HFFc6 (cell line): ENCODE results near the gene SLC22A4. TPM values are rescaled to one million over a fixed set of nuclear protein-coding genes. Genes with fewer than 3 reads are reported as not detected.

ENCODE experiments used
- DNase-seq: peaks from one replicate; pipeline ENCODE4 v3.0.0-alpha.2; 2018
- H3K27ac Mint-ChIP-seq: 2 replicates; pipeline ENCODE4 v1.8.0; 2020; ENCODE audit warnings: mild to moderate bottlenecking, mixed read lengths
- H3K27me3 Mint-ChIP-seq: 2 replicates; pipeline ENCODE4 v1.8.0; 2021; ENCODE audit warnings: mild to moderate bottlenecking, moderate library complexity, mixed read lengths; ENCODE audit not compliant: insufficient read depth
- H3K36me3 Mint-ChIP-seq: 2 replicates; pipeline ENCODE4 v1.8.0; 2021; ENCODE audit warnings: low read depth, mixed read lengths
- H3K4me1 Mint-ChIP-seq: 2 replicates; pipeline ENCODE4 v1.8.0; 2020; ENCODE audit warnings: low read depth, mixed read lengths
- H3K4me3 Mint-ChIP-seq: 2 replicates; pipeline ENCODE4 v1.8.0; 2020; ENCODE audit warnings: mild to moderate bottlenecking, moderate library complexity, mixed read lengths
- H3K9me3 Mint-ChIP-seq: 2 replicates; pipeline ENCODE4 v1.8.0; 2020; ENCODE audit warnings: mild to moderate bottlenecking, mixed read lengths
- CTCF ChIP-seq: fragments of 200-600 bp; sonication (generic); IDR thresholded peaks from 2 replicates; pipeline ENCODE4 v1.5.0; 2021; ENCODE audit warnings: antibody characterized with exemption, mild to moderate bottlenecking
- total RNA-seq, 6 experiments: library from RNA; stranded (reverse); fragmentation: NEBNext Ultra II Directional; extraction: Animal tissue kit (Norgen Biotek cat#: 25700); gene quantifications; 2 replicates in 1 of 6; 3 replicates in 5 of 6; pipeline ENCODE4 v1.2.3, GENCODE V29; 2021

Gene SLC22A4
- total RNA-seq, 6 experiments from 2014 or later = 10.8 to 12.6 (median 11.4) TPM

DNA sequence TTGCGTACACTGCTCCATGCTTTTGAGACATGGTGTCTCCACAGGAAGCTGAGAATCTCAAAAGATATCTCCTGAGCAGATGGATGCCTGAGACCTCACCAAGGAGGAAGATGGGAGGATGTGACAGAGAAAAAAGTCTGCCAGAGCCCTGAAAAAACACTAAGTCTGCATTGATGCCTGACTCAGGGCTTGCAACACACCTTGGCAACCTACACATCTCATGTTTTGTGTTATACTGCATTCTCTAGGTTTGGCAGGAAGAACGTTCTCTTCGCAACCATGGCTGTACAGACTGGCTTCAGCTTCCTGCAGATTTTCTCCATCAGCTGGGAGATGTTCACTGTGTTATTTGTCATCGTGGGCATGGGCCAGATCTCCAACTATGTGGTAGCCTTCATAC, 19.2 kb downstream of the SLC22A4 start:
- H3K27me3 Mint-ChIP-seq = no peaks in the 10 kb centered on the region

GRCh38 chr5:132313961-132314432, 19.8 kb downstream of the SLC22A4 start:
- Mint-ChIP-seq H3K4me3 (no peak overlapping the region), H3K27ac (no peak overlapping the region), H3K36me3 (peaks cover 4% of the 10 kb centered on the region; the same call in 1 of the 2 replicates), H3K4me1 (peaks cover 34% of the 10 kb centered on the region), H3K27me3 (no peaks in the 10 kb centered on the region), H3K9me3 (no peaks in the 10 kb centered on the region)
- DNase-seq = no peak
- no peak for TF ChIP-seq CTCF

More for the DNA sequence above, 19.2 kb downstream of the SLC22A4 start:
- Mint-ChIP-seq H3K9me3 (no peaks in the 10 kb centered on the region), H3K36me3 (peaks cover 4% of the 10 kb centered on the region; the same call in 1 of the 2 replicates), H3K4me1 (peaks cover 28% of the 10 kb centered on the region), H3K27ac (no peak overlapping the region), H3K4me3 (no peak overlapping the region)
- no peak for DNase-seq
- no peak for TF ChIP-seq CTCF

DNA sequence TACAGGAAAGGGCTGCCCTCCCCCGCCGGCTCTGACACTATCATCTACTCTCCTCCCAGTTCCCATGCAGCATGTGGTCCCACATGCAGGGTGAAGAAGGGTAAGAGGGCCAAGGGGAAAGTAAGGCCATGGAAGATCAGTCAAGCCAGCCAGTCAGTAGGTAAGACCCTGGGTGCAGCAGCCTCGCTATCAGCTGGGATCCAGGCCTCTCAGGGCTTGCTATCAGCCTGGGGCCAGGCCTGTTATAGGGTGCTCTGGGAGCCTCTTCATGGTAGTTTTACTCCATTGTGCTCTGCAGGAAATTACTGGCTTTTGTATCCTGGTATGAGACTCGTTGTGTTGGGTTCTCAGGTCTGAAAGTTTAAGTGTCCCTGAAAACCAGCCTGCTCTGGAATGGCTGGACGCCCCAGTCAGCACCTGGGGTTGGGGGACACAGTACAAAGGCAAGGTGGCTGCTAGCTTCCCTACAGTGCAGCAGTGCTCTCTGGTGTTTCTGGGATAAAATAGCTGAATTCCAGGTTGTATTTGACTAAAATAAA, 21.4 kb downstream of the SLC22A4 start:
- no peak for DNase-seq
- Mint-ChIP-seq H3K27me3 (no peaks in the 10 kb centered on the region), H3K9me3 (no peaks in the 10 kb centered on the region), H3K4me1 (peaks cover 23% of the 10 kb centered on the region), H3K4me3 (no peak overlapping the region), H3K27ac (no peak overlapping the region), H3K36me3 (peaks cover 4% of the 10 kb centered on the region; the same call in 1 of the 2 replicates)
- no peak; the same call in 1 of the 2 replicates for TF ChIP-seq CTCF

DNA sequence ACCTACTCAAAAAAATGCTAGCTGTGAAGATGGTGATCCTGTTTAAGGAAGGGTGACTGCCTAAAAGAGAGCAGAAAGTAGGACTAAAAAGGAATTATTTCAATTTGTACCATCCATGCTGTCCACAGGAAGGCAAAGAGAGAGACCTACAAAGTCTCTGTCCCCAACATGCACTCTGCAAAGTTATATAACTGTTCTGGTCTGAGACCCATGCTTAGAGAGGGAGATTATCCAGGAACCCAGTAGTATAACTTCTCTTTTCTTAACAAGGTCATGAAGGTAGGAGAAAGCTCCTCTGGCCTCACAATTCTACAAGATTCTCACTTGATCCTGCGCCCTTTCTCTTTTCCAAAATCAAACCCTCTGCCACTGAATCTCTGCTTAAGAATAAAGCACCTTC, 25.8 kb downstream of the SLC22A4 start:
- Mint-ChIP-seq H3K36me3 (0 out of 2 replicates have a peak, but pooled peaks cover 4% of the 10 kb centered on the region), H3K9me3 (no peaks in the 10 kb centered on the region), H3K4me1 (peaks cover 18% of the 10 kb centered on the region), H3K4me3 (no peak overlapping the region), H3K27ac (no peak overlapping the region), H3K27me3 (no peaks in the 10 kb centered on the region)
- DNase-seq = no peak
- TF ChIP-seq CTCF = no peak

DNA sequence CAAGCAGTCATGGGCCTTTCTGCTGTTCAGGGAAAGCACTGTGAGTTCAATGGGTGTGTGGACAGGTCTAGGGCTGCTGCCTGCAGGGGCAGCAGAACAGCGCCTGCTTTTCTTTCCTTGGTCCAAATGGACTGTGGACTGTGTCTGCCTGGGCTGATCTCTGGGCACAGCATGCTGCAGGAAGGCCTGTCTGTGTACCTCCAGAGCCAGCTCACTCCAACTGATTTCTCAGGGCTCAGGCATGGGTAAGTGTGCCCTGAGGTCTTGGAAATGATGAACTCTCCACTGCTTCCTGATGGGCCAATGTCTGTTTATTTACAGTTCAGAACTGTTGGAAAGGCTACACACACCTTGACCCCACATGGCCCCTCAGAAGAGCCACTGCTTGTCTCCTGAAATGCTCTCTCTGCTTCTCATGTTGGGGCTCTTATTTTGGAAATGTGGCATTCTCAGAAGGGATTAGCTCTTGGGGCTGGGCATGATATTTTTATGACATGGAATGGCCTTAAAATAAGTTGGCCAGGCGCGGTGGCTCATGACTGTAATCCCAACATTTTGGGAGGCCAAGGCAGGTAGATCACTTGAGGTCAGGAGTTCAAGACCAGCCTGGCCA, 27.0 kb downstream of the SLC22A4 start:
- no peak overlapping the region for H3K4me3 Mint-ChIP-seq
- peaks cover 18% of the 10 kb centered on the region for H3K4me1 Mint-ChIP-seq
- H3K27ac Mint-ChIP-seq = no peak overlapping the region
- no peak for TF ChIP-seq CTCF
- H3K36me3 Mint-ChIP-seq = 0 out of 2 replicates have a peak, but pooled peaks cover 4% of the 10 kb centered on the region
- no peaks in the 10 kb centered on the region for H3K9me3 Mint-ChIP-seq
- no peak for DNase-seq
- no peaks in the 10 kb centered on the region; the same call in 1 of the 2 replicates for H3K27me3 Mint-ChIP-seq
